WI38 (cell line): ENCODE measurements around the gene ISLR2.

Source experiments
- H3K4me3 ChIP-seq: 2 replicates; pipeline ENCODE4 v1.5.1; 2011; ENCODE audit warnings: low read depth, mild to moderate bottlenecking, control low read depth, low read length
- CTCF ChIP-seq: IDR thresholded peaks from 2 replicates; pipeline ENCODE4 v1.5.1; 2012; ENCODE audit warnings: low read depth, mild to moderate bottlenecking, control low read depth, low read length

The ISLR2 gene

GRCh38 chr15:74127255-74127953 is 3.0 kb upstream of the ISLR2 start:
- peak overlapping the region; percentile 40 for H3K4me3 ChIP-seq

GRCh38 chr15:74127954-74128784 is 2.2 kb upstream of the ISLR2 start:
- TF ChIP-seq CTCF = no peak
- H3K4me3 ChIP-seq = peak overlapping the region; percentile 40

More at GRCh38 chr15:74127255-74127953, 3.0 kb upstream of the ISLR2 start:
- TF ChIP-seq CTCF = peak; percentile 89

GRCh38 chr15:74128785-74129585 is 1.4 kb upstream of the ISLR2 start:
- H3K4me3 ChIP-seq = no peak overlapping the region
- TF ChIP-seq CTCF = no peak

GRCh38 chr15:74129586-74130154 is 716 bp upstream of the ISLR2 start:
- TF ChIP-seq CTCF = no peak
- no peak overlapping the region for H3K4me3 ChIP-seq

- no peak for TF ChIP-seq CTCF
- H3K4me3 ChIP-seq = no peak overlapping the region
Measured at GRCh38 chr15:74130849-74131627, 652 bp downstream of the ISLR2 start.

GRCh38 chr15:74131628-74132413 is 1.4 kb downstream of the ISLR2 start:
- TF ChIP-seq CTCF = no peak
- no peak overlapping the region for H3K4me3 ChIP-seq
